GM11168 (cell line): Measurements from ENCODE around the gene AP5Z1.

ENCODE experiments used
- in situ Hi-C: fragments of 300-500 bp; cut with MboI; formaldehyde crosslinking; loops from one replicate; pipeline ENCODE4 v1.12.0; 2022; ENCODE audit warnings: low sequenced_read_pairs; ENCODE audit not compliant: unreplicated experiment

AP5Z1 gene

DNA sequence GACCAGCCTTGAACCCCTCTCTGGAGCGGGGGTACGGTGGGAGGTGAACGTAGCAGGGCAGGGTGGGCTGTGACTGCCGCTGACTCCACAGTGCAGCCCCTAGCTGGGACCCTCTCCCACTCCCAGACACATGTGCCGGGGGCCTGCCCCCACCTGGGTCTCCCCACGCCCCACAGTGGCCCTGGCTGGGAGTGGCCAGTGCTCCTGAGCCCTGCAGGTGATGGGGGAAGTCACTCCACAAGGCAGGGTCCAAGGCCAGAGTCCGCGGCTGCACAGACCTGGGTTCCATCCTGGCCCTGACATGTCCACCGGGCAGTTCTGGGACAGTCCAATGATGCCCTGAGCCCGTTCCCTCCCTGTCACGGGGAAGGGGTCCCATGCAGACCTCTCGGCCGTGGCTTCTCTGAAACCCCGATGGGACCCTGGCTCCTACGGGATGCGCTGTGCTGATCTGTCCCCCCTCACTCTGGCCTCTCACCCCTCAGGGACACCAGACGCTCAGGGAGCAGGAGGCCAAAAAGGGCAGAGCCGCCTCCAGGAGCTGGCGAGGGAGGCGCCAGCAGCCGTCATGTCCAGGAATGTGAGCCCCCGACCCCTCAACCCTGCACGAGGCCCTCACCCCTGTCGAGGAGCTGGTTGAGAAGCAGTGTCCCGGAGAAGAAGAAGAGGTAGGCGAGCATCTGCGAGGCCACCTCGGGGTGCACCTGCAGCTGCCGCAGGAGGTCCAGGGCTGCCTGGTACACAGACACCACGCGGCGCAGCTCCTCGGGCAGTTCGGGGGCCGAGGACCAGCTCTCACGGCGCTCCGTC is 40.4 kb downstream of the AP5Z1 start:
- in situ Hi-C loops, result no loop called here

DNA sequence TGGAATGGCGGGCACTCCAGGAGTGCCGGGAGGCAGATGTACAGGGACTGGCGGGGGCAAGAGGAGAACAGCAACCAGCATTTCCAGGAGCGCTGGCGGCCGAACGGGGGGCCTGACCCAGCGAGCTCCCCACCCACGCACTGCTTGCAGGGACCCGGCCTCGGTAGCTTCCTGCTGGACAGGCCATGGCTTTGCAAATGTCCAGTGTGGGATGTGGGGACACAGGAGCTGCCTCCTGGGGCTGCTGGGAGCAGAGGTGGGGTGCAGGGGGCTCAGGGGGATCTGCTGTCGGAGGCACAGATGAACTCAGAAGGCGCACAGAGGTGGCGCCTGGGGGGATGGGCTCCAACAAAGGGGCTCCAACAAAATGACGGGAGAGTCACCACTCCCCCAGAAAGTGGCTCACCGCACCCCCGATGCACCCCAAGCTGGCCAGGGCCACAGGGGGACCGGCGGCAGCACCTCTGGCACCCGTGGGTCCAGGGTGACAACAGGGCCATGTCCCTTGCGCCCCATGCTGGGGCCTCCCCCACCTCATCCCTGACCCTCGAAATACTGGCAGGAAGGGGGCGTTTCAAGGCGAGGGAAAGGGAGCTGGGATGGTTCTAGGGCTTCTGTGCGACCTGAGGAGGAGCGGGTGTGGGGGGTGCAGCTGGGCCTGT is 41.1 kb downstream of the AP5Z1 start:
- in situ Hi-C loops, result no loop called here

DNA sequence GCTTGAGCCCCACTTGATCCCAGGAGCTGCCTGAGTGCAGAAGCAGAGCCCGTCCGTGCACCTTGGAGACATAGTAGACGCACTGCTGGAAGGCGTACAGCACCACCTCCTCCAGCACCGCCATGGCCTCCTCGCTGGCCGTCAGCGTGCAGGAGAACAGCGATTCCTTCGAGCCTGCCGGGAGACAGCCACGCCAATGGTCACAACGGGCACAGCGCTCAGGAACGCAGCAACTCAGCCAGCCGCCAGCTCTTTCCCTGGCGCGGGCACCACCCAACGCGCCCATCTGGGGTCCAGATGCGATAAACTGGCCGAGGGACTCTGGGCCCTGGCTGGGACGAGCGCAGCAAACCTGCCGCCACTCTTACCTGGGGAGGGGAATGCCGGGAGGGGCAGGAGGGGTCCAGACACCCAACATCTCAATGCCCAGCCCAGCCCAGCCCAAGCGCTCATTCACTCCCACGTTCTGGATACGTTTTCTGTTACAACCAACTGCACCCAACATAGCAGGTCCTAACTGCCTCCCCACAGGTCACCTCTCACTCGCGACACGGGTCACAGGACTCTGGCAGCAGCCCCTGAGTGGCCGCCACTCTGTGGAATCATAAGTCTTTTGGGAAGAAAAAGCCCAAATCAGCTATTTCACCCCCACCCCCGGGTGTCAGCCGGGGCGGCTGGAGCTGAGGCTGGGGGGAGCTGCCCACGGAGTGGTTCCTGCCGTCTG is 41.9 kb downstream of the AP5Z1 start:
- in situ Hi-C loops, result no loop called here

DNA sequence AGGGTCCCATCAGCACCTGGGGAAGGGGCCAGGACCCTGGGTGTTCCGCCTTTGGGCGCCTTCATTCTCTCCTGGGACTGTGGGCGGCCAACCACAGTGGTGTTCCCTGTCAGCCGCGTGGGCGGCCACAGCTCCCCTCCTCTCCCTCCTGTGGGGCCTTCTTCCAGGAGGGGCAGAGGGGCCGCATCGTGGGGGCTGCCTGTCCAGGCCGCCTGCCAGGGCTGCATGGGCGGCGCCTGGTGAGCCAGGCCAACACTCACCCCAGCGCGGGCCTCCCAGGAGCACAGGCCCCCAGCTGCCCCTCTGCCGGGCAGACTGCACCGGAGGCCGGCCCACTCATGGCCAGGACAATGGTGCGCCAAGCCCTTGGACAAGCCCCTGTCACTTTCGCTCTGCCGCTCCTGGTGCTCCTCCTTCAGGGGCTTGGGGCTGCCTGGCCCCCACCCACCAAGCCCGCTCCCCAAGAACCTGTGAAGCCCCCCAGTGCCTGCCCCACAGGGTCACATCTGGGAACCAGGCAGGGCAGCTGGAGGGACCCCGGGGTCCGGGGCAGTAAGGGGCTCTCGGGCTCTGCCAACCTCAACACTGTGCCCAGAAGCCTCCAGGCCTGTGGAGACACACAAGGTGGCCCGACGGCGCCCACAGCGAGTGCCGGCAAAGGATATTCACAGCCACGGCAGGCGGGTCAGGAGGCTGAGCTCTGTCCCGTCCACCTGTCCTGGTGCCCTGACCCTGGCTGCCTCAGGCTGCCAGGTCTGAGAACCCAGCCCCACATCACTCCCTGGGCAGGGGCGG is 42.8 kb downstream of the AP5Z1 start:
- in situ Hi-C loops, result no loop called here

DNA sequence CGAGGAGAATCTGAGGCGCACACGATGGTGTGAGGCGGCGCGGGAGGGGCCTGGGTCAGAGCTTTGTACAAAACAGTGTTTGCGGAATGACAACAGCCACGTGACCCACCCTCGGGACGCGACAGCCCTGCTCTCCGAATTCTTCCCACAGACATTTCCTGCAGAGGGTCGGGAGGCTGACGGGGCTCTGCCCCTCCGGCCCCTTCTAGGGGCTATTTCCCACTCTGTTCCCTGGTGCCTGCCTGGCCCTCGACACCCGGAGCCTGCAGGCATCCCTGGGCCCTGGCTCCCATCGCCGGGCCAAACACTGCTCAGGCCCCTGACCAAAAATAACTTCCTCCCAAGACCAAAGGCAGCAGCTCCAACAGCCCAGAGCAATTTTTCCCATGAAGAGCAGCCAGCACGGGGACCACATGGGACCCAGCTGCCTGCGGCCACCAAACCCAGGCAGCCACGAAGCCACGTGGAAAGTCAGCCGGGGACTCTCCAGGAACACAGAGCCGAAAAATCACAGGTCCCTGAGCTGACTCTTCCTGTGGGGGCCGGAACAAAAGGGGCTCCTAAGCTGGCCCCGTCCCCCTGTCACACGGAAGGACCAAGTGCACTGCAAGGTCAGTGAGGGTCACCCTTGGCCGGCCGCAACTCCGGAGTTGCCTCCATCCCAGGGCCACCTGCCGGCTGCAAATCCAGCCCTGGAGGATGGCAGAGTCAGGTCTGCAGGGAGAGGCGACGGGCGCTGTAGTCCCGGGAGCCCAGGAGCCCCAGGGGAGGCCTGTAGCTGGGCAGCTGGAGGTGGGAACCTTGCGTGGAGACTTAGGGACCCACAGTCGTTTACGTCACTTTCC is 44.4 kb downstream of the AP5Z1 start:
- in situ Hi-C loops, result no loop called here

DNA sequence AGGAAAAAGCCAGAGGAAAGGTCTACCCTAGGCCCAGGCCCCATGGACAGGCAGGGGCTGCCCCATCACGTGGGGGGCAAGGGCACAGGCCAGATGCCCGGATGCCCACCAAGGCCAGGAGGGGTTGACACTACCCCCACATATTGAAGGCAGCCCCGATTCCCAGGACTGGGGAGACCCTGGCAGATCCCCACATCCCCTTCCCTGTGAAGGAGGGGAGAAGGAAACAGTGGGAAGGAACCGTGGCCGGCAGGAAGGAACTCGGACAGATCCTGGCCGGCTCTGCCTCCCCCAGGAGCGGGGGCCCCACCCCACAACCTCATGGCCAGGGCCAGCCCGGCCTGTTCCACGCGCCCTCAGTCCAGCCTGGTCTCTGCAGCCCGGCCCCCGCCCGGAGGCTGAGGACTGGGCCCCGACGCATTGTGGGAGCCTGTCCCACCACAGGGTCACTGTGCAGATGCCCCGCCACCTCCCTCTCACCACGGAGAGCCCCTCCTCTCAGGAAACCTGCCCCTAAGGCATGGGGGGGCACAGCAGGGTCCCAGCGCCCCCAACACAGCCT is 45.1 kb downstream of the AP5Z1 start:
- in situ Hi-C loops, result no loop called here

DNA sequence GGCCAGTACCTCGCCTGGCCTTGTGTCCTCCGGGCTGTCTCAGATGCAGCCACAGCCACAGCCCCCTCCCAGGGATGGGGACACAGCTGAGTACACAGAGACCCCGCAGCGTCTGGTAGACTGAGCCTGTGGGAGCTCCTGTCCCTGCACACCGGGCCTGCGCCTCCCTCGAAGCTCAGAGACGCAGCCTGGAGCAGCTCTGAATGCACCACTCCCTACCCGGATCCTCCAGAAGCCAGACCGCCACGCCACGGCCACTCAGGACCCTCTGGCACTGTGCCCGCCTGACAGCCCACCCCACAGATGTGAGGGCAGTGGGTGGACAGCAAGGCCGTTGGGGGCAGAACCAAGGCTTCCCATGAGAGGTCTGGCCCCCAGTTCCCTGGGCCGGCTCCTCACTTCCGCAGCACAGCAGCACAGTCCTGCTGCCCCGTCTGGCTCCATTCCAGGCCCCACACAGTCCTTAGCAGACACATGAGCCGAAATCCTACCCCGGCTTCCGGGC is 45.6 kb downstream of the AP5Z1 start:
- in situ Hi-C loops, result no loop called here

DNA sequence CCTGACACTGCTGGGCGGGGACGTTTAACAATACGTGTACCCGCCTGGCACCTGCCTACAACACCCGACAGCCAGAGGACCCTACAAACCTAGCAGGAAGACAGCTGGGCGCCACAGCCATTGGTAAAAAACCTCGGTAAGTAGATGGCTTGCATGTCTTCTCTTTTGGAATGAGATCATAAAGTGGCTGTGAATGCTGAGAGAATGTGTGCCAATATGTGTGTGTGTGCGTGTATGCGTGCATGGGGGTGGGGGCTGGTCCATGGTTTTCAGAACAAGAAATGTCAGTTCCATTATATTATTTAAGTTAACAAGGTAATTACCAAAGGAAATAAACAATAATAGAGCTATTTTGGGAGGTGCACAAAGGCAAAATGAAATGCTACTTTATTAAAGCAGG is 47.3 kb downstream of the AP5Z1 start:
- in situ Hi-C loops, result no loop called here

DNA sequence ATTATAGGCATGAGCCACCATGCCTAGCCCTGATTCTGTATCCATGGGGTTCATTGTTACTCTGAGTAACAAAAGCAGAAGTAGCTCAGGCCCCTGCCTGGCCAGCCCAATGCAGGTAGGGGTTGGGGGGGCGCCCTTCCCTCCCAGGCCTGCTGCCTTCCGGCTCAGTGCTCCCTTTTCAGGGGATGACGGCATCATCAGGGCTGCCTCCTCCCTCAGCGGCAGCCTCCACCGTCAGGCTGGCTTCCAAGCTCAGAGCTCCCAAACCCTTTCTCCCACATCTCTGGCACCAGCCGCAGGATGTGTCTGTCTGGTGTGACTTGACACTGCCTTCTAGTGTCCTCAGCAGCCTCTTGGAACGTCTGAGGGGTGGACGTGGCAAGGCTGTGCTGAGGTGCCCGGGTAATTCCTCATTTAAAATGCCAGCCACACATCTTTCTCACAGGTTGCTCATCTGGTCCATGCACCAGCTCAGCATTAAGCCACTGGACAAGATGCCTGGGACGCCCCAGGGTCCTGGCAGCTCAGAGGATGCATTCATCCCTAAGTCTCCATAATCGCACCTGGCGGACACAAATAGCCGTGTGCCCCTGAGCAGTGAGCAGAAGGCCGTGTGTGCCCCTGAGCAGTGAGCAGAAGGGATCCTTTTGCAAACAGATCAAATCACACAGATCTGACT is 48.2 kb downstream of the AP5Z1 start:
- in situ Hi-C loops, result no loop called here

DNA sequence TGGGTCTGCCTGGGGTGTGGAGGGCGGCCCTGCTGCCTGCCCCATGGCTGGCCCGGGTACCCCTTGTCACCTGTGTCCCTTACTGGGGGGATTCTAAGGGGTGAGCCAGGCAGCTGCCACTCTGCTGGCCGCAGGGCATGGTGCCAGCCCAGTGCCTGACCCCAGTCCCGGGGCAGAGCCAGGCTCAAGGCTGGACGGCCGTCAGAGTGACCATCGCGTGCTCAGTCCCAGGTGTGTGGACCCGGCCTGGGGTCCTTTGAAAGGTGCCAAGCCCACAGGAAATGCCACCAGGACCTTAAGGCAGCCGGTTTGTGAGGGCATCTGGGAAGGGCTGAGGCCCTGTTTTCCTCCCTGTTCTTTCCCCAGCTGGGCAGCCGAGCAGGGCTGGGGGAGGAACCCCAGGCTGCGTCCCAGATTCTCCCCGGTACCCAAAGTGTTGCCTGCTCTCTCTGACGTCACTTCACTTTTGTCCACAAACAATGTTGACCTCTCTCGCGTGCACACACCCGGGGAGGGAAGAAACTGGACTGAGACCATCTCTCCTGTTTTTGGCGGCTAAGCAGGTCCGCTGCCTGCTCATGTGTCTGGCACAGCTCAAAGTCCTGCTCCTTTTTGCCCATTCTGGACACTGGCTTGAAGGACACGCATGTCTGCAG is 48.8 kb downstream of the AP5Z1 start:
- in situ Hi-C loops, result no loop called here

DNA sequence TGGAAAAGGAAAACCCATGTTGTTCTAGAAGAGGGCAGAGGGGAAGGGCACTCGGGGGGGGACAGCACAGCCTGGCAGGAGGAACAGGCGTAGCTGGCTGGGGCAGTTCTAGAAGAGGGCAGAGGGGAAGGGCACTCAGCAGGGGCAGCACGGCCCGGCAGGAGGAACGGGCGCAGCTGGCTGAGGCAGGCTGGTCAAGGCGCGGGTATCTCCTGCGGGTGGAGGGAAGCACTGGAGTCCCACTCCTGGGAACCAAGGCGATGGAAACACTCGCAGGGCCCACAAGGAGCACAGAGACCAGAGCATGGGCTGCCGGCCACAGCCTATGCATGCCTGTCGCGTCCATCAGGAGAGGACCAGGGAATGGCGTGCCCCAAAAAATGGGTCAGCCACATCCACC is 49.7 kb downstream of the AP5Z1 start:
- in situ Hi-C loops, result loop anchor here (5.0 kb wide), 1 partner anchor 262 kb away; no protein-coding TSS in a partner anchor

DNA sequence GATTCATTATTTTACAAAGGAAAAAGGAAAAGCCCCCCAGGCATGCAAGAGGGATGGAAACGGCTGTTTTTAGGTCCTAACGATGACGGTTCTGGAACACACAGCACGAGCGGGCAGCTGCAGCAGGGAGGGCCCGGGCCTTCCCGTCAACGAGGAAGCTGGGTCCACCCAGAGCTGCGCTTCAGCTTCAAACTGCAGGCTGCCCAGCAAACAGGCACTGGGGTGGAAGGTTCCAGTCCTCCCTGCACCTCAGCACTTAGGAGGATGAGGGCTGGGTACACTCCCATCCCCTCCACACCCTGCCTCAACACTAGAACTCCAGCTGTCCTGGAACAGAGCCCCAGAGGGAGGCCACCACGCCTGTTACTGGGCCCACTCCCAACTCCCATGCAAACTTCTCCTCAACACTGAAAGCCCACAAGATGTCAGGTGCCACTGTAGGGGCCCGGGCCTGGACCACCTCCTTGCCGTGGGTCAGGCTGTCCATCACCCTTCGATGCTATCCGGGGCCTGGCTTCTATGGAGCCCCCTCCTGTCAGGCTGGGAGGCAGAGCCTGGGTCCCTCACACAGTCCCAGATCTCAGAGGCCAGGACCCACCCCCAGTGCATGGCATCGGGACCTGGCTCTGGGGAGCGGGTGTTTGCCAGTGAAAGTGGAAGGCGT is 53.4 kb downstream of the AP5Z1 start:
- in situ Hi-C loops, result loop anchor here (5.0 kb wide), 1 partner anchor 258 kb away; no protein-coding TSS in a partner anchor

DNA sequence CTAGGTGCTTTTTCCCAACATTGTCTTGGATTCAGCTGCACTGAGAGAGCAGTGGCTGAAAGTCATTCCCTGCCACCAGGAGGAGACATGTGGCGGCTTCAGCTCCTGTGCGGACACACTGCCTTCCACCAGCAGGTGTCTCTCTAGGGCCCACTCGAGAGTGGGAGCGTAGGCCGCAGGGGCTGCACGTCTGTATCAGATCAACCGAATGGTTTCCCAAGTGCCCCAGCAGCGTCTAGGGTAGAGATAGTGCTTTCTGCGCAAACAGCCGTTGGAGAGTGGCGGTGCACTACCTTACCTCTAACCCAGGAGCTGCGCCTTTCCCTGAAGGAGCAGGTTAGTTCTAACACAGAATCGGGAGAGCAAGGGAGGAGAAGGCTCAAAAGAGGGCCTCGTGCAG is 54.8 kb downstream of the AP5Z1 start:
- in situ Hi-C loops, result no loop called here

DNA sequence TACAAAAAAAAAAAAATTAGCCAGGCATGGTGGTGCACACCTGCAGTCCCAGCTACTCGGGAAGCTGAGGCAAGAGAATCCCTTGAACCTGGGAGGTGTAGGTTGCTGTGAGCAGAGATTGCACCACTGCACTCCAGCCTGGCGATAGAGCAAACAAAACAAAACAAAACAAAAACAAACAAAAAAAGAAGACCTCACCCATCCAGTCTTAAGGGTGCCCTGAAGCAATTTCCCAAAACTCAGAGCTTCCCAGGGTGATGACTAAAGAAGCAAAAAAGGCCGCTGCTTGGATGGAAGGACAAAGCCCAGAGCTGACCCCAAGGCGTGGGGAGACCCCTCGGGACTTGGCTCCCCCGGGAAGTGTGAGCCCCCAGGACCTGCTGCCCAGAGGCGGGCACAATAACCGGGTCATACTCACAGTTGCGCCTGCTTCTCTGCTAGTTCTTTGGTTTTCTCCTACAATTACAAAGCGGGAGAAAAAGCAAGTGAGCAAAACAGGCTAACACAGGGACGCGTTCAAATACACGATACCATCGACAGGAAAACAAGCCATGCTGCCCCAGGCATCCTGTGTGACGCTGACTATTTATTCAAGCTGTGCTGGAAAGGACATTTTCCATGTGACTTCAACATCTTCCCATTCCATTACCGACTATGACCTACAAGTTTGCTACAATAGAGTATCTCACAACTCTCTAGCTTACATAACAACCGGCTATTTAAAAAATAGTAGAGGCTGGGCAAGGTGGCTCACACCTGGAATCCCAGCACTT is 56.5 kb downstream of the AP5Z1 start:
- in situ Hi-C loops, result no loop called here

DNA sequence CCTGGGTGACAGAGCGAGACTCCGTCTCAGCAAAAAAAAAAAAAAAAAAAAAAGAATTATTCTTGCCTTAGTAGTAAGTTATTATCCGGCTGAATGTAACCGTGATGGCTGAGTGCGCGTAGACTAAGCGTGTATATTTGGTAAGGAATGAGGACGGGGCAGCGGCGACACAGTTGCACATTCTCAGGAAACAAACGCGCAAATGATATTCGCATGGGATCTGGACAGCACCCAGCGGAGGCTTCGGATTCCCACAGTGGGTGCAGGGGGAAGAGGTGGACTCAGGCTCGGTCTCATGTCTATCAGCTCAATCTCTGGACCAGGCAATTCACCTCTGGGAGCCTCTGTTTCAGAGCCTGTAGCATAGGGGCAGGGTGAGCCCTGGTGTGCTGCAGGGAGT is 57.3 kb downstream of the AP5Z1 start:
- in situ Hi-C loops, result no loop called here

DNA sequence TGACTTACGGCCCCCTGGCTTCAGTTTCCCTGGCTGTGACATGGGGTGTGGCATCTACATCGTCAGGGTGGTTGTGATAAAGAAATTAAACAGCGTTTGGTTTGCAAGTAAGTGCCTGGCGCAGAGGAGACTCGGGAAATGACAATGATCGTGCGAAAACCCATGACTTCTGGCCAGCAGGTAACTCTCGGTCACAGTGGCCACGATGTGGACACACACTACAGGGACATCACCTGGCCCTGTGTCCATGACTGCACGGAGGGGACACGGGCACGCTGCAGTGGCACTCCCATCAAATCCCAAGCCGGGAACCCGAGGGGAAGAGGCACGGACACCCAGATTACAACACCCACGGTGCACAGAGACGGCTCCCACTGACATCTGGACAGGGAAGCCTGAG is 57.8 kb downstream of the AP5Z1 start:
- in situ Hi-C loops, result no loop called here
